Nephron progenitor cell (in vitro differentiated cells): ENCODE measurements around the gene NT5C3B.

Source experiments
- DNase-seq: peaks from one replicate; pipeline ENCODE4 v3.0.0; 2021
- H3K27ac Mint-ChIP-seq: 2 replicates; pipeline ENCODE4 v1.8.0; 2021; ENCODE audit warnings: mild to moderate bottlenecking, moderate library complexity, mixed read lengths
- H3K27me3 Mint-ChIP-seq: 2 replicates; pipeline ENCODE4 v1.8.0; 2021; ENCODE audit warnings: mild to moderate bottlenecking, low read depth, mixed read lengths; ENCODE audit not compliant: poor library complexity
- H3K36me3 Mint-ChIP-seq: 2 replicates; pipeline ENCODE4 v1.8.0; 2021; ENCODE audit warnings: low read depth, mixed read lengths
- H3K4me1 Mint-ChIP-seq: 2 replicates; pipeline ENCODE4 v1.8.0; 2021; ENCODE audit warnings: mixed read lengths
- H3K4me3 Mint-ChIP-seq: 2 replicates; pipeline ENCODE4 v1.8.0; 2021; ENCODE audit warnings: mild to moderate bottlenecking, moderate library complexity, mixed read lengths
- H3K9me3 Mint-ChIP-seq: 2 replicates; pipeline ENCODE4 v1.8.0; 2021; ENCODE audit warnings: mild to moderate bottlenecking, moderate library complexity, mixed read lengths
- TF ChIP-seq, protein P1 (sequence below): fragments of 200-600 bp; sonication (generic); IDR thresholded peaks from 2 replicates; pipeline ENCODE4 v1.5.0; 2021; ENCODE audit warnings: antibody characterized with exemption

The NT5C3B gene

DNA sequence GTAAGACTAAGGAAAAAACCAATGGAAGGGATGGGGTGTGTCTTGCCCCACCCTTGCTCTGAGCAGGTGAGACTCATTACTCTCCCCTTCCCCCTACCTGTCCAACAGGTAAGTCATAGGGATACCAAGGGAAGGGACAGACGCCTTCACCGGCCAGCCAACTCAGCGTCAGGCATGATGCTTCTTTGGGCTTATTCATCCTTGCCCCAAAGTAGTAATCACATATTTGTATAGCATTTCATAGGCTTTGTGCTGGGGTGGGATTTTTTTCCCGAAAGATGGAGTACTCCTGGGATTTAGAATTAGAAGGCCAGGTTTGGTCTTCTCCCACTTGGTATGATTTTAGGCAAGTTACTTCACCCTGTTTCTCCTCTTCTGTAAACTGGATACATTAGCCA is 49.0 kb downstream of the NT5C3B start:
- H3K27ac Mint-ChIP-seq: no peak overlapping the region
- DNase-seq: no peak
- no peaks in the 10 kb centered on the region for H3K9me3 Mint-ChIP-seq
- TF ChIP-seq, protein P1, sequence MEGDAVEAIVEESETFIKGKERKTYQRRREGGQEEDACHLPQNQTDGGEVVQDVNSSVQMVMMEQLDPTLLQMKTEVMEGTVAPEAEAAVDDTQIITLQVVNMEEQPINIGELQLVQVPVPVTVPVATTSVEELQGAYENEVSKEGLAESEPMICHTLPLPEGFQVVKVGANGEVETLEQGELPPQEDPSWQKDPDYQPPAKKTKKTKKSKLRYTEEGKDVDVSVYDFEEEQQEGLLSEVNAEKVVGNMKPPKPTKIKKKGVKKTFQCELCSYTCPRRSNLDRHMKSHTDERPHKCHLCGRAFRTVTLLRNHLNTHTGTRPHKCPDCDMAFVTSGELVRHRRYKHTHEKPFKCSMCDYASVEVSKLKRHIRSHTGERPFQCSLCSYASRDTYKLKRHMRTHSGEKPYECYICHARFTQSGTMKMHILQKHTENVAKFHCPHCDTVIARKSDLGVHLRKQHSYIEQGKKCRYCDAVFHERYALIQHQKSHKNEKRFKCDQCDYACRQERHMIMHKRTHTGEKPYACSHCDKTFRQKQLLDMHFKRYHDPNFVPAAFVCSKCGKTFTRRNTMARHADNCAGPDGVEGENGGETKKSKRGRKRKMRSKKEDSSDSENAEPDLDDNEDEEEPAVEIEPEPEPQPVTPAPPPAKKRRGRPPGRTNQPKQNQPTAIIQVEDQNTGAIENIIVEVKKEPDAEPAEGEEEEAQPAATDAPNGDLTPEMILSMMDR: no peak
- H3K4me1 Mint-ChIP-seq: peaks cover 49% of the 10 kb centered on the region
- H3K27me3 Mint-ChIP-seq: peaks cover 11% of the 10 kb centered on the region
- peaks cover 4% of the 10 kb centered on the region for H3K36me3 Mint-ChIP-seq
- peak overlapping the region; percentile 73 for H3K4me3 Mint-ChIP-seq

DNA sequence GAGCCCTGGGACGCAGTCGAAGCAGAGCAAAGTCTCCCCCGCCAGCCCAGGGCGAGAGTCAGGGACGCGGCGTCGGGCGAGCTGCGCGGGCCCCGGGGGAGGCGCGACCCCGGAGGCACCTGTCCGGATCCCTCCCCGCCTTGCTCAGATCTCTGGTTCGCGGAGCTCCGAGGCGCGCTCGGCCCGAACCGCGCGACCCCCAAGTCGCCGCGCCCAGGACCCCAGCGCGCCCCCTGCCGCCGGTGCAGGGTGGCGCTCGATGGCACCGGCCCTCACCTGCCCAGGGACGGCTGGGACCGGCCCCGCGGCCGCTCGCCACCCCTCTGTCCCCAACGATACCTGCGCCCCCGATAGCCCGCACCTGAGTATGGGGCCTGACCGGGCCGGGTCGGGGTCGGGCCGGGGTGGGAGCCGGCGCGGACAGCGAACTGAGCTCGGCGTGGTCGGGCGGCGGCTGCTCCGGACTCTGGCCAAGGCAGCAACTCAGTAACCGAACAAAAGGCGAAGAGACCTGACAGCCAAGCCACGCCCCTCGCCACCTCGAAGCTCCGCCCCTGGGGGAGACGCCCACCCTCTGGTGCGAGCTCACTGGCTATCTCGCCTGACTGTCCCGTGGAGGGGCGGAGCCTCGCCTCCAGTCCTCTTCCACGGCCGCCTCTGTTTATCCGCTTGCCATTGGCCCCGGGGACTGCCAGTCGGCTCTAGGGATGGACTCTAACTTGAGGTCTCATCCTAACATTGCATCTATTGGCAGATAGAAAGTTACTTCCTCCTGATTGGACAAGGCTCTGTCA is 49.6 kb downstream of the NT5C3B start, which contains the start of gene JUP:
Gene JUP (minus strand): TSS at position 485 of the 794 bp plus-strand sequence. CDS start 14,857 bp downstream, outside the sequence.
- TF ChIP-seq, protein P1: peak; percentile 71
- H3K27me3 Mint-ChIP-seq: peaks cover 11% of the 10 kb centered on the region
- peak; percentile 100 for DNase-seq
- H3K36me3 Mint-ChIP-seq: peaks cover 10% of the 10 kb centered on the region
- H3K9me3 Mint-ChIP-seq: no peaks in the 10 kb centered on the region
- peaks cover 49% of the 10 kb centered on the region for H3K4me1 Mint-ChIP-seq
- peak within 1 kb of the TSS; percentile 95 for H3K27ac Mint-ChIP-seq
- peak within 1 kb of the TSS; percentile 92 for H3K4me3 Mint-ChIP-seq

DNA sequence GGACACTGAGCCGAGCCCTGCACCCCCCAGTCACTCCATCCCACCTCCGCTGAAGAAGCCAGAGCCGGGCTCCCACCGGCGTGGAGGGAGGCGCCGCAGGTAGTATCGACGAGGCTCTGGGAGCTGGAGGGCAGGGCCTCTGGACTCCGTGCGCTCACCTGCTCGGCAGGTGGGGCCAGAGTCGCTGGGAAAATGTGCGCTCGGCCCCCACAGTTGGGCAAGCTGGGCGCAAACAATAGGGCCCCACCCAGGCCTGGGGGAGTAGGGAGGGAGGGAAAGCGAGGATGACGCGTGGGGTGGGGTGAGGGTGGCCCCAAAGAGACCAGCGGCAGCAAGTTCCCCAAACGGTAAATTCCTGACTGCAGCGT is 50.2 kb downstream of the NT5C3B start:
- no peak for DNase-seq
- Mint-ChIP-seq H3K9me3 (no peaks in the 10 kb centered on the region), H3K4me3 (peak overlapping the region; percentile 92), H3K27ac (peak overlapping the region; percentile 95), H3K36me3 (peaks cover 11% of the 10 kb centered on the region), H3K27me3 (peaks cover 11% of the 10 kb centered on the region), H3K4me1 (peaks cover 51% of the 10 kb centered on the region)
- TF ChIP-seq, protein P1: no peak

DNA sequence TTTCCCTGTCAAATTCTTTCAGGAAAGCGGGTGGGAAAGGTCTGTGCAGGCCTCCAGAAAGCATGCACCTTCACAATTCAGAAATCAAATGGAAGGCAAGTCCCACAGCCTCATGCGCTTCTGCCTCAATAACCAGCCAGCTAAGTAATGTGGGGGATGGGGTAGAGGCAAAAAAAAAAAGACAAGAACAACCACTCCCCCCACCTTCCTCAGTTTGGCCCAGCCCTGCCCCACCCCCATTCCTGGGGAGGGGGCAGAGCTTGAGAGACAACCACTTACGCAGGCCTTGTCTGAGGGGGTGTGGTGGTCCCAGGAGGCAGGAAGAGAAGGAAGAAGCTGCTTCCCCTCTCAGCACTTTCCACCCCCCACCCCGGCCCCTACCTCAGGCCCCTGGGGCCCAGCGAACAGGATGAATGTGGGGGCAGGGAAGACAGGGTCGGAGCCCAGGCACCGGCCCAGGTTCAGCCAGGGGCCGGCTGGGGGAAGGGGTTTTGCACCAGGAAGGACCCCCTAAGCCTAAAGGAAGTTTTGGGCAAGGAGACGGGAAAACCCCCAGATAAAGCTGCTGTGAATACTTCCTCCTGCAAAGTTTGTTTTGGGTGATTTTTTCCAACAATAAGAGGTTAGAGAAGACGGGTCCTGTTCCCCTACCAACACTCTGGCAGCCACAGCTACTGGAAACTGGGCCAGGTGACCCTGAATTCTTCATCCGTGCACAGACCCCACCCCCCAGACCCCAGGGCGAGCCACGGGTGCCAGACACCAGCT is 50.8 kb downstream of the NT5C3B start:
- DNase-seq: peak; percentile 69
- H3K9me3 Mint-ChIP-seq: no peaks in the 10 kb centered on the region
- H3K4me3 Mint-ChIP-seq: peak overlapping the region; percentile 92
- H3K36me3 Mint-ChIP-seq: peaks cover 11% of the 10 kb centered on the region
- peaks cover 50% of the 10 kb centered on the region for H3K4me1 Mint-ChIP-seq
- H3K27me3 Mint-ChIP-seq: peaks cover 8% of the 10 kb centered on the region
- TF ChIP-seq, protein P1: no peak
- H3K27ac Mint-ChIP-seq: peak overlapping the region; percentile 97

DNA sequence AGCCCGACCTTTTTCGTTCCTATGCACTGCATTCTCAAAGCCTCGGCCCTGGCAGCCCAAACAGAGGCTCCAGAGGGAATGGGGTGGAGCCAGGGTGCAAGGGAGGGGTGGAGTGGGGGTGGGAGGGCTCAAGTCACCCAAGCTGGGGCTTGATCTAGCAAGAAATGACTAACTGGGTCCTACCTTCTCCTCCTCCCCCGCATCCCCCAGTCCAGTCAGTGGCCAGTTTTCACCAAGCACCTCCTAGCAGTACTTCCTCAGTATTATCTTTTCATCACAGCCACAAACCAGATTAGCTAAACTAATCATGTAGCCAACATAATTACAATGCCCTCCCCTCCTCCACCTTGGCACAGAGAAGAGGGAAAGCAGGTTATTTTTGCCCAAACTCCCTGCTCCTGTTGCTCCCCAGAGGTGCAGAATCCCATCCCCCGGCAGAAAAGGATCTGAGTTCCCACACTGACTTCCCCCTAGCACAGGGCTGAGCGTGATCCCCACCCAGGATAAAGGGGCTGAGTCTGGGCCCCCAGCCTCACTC is 51.8 kb downstream of the NT5C3B start:
- Mint-ChIP-seq H3K4me1 (peaks cover 46% of the 10 kb centered on the region), H3K27me3 (peaks cover 4% of the 10 kb centered on the region), H3K36me3 (peaks cover 11% of the 10 kb centered on the region), H3K9me3 (no peaks in the 10 kb centered on the region), H3K27ac (peak overlapping the region; percentile 97), H3K4me3 (peak overlapping the region; percentile 92)
- DNase-seq: peak; percentile 38
- TF ChIP-seq, protein P1: no peak
